HG03280 (cell line): ENCODE measurements around the gene BACH2.
"Not testable (repeated sequence)": the region's sequence is repeated elsewhere in the genome, so short reads cannot be mapped to it uniquely, and the experiment has no call there.

Experiments
- ATAC-seq: cut with Tn5 transposase; IDR thresholded peaks from one replicate; pipeline ENCODE4 v1.9.1; 2021; ENCODE audit warnings: mild to moderate bottlenecking, moderate library complexity; ENCODE audit not compliant: unreplicated experiment

BACH2 gene

GRCh38 chr6:90296341-90297114 is at the start of gene BACH2:
BACH2 (minus strand) TSS chr6:90296843; CDS start chr6:90008844, 287,999 bp downstream.
- ATAC-seq, result peak; percentile 79

GRCh38 chr6:90343576-90343975 is 46.9 kb upstream of the BACH2 start:
- ATAC-seq, result no peak

GRCh38 chr6:90338409-90338808 is 41.8 kb upstream of the BACH2 start:
- ATAC-seq, result no peak

- no peak for ATAC-seq
Observed at GRCh38 chr6:90336388-90336947, 39.8 kb upstream of the BACH2 start.

- no peak for ATAC-seq
Observed at GRCh38 chr6:90333928-90334327, 37.3 kb upstream of the BACH2 start.

- ATAC-seq, result not testable (repeated sequence)
Observed at GRCh38 chr6:90332978-90333543, 36.4 kb upstream of the BACH2 start.

- ATAC-seq, result no peak
Observed at GRCh38 chr6:90329386-90330077, 32.9 kb upstream of the BACH2 start.

GRCh38 chr6:90328004-90328403 is 31.4 kb upstream of the BACH2 start:
- no peak for ATAC-seq

- ATAC-seq, result no peak
Observed at GRCh38 chr6:90326404-90327057, 29.9 kb upstream of the BACH2 start.

- ATAC-seq, result no peak
Observed at GRCh38 chr6:90323706-90324105, 27.1 kb upstream of the BACH2 start.

GRCh38 chr6:90322976-90323474 is 26.4 kb upstream of the BACH2 start:
- ATAC-seq, result no peak

GRCh38 chr6:90319979-90320685 is 23.5 kb upstream of the BACH2 start:
- no peak for ATAC-seq

- ATAC-seq, result no peak
Observed at GRCh38 chr6:90319044-90319443, 22.4 kb upstream of the BACH2 start.

- no peak for ATAC-seq
Observed at GRCh38 chr6:90315986-90316385, 19.3 kb upstream of the BACH2 start.

- ATAC-seq, result no peak
Observed at GRCh38 chr6:90315354-90315950, 18.8 kb upstream of the BACH2 start.

- ATAC-seq, result no peak
Observed at GRCh38 chr6:90314514-90314913, 17.9 kb upstream of the BACH2 start.

- no peak for ATAC-seq
Observed at GRCh38 chr6:90311569-90311968, 14.9 kb upstream of the BACH2 start.

GRCh38 chr6:90305800-90306448 is 9.3 kb upstream of the BACH2 start:
- ATAC-seq, result no peak

GRCh38 chr6:90304308-90304707 is 7.7 kb upstream of the BACH2 start:
- no peak for ATAC-seq
